ENCODE results near the gene TSPAN2. TPM values are rescaled to one million over a fixed set of nuclear protein-coding genes. Genes with fewer than 3 reads are reported as not detected.

Gene TSPAN2
- total and polyA plus RNA-seq, 2 experiments from 2014 or later: 11.2 to 11.8 TPM

- Mint-ChIP-seq H3K4me1 (peaks cover 12% of the 10 kb centered on the region), H3K36me3 (ENCODE audit: low read depth) (peaks cover 3% of the 10 kb centered on the region; the same call in 1 of the 3 replicates), H3K27ac (no peak overlapping the region), H3K9me3 (no peaks in the 10 kb centered on the region), H3K4me3 (no peak overlapping the region), H3K27me3 (ENCODE audit: insufficient read depth, low read depth, poor library complexity) (peaks cover 4% of the 10 kb centered on the region)
- H3K27me3 ChIP-seq (ENCODE audit: insufficient read depth): no peaks in the 10 kb centered on the region
- DNase-seq (ENCODE audit: low spot score) (no peak), ATAC-seq (no peak)
- TF ChIP-seq EZH2 (IDR thresholded peaks at IDR 0.05; ENCODE audit: low read depth, unreplicated experiment) (no peak), ETS1 (IDR thresholded peaks at IDR 0.05) (no peak), CTCF (conservative IDR thresholded peaks at IDR 0.05; ENCODE audit: low read depth in 2 of 2) (no peak), STAT1 (IDR thresholded peaks at IDR 0.05; ENCODE audit: unreplicated experiment) (no peak), JUNB (IDR thresholded peaks at IDR 0.05; ENCODE audit: unreplicated experiment) (no peak), POLR2AphosphoS5 (IDR thresholded peaks at IDR 0.05; ENCODE audit: low read depth) (no peak)
- no peak overlapping the region for H3K27ac ChIP-seq (ENCODE audit: low read depth)
- H3K4me1 ChIP-seq (ENCODE audit: insufficient read depth): 0 out of 2 replicates have a peak, but pooled peaks cover 5% of the 10 kb centered on the region
- no peaks in the 10 kb centered on the region for H4K20me1 ChIP-seq (replicated peaks; ENCODE audit: insufficient read depth)
- no peak overlapping the region for H2AFZ ChIP-seq
- H3K79me2 ChIP-seq (replicated peaks; ENCODE audit: insufficient read depth): no peaks in the 10 kb centered on the region
- no peak overlapping the region for H3K4me2 ChIP-seq
- no peaks in the 10 kb centered on the region for H3K9me2 ChIP-seq (ENCODE audit: insufficient read depth)
- no peak overlapping the region for H3K4me3 ChIP-seq
- no peaks in the 10 kb centered on the region for H3F3A ChIP-seq (replicated peaks; ENCODE audit: low read depth)
- no peaks in the 10 kb centered on the region for H3K36me3 ChIP-seq (ENCODE audit: insufficient read depth)
Observed at GRCh38 chr1:115067161-115067859, 22.0 kb downstream of the TSPAN2 start.

GRCh38 chr1:115065021-115065420 is 24.3 kb downstream of the TSPAN2 start:
- no peak for TF ChIP-seq STAT1 (IDR thresholded peaks at IDR 0.05; ENCODE audit: unreplicated experiment)
- no peak for TF ChIP-seq CREB1 (CRISPR knock-in tag; IDR thresholded peaks at IDR 0.05; ENCODE audit: low read depth)
- H3K4me1 Mint-ChIP-seq: peaks cover under 1% of the 10 kb centered on the region; the same call in 1 of the 3 replicates

More at GRCh38 chr1:115065021-115065420, 24.3 kb downstream of the TSPAN2 start:
- H3K4me3 Mint-ChIP-seq: no peak overlapping the region
- Histone ChIP-seq H4K20me1 (replicated peaks; ENCODE audit: insufficient read depth) (no peaks in the 10 kb centered on the region), H3K79me2 (replicated peaks; ENCODE audit: insufficient read depth) (no peaks in the 10 kb centered on the region), H3K4me1 (ENCODE audit: insufficient read depth) (no peaks in the 10 kb centered on the region), H3K36me3 (ENCODE audit: insufficient read depth) (no peaks in the 10 kb centered on the region), H3K27me3 (ENCODE audit: insufficient read depth) (no peaks in the 10 kb centered on the region), H3K27ac (ENCODE audit: low read depth) (no peak overlapping the region), H3F3A (replicated peaks; ENCODE audit: low read depth) (no peaks in the 10 kb centered on the region), H3K9me2 (ENCODE audit: insufficient read depth) (no peaks in the 10 kb centered on the region), H2AFZ (no peak overlapping the region), H3K4me2 (no peak overlapping the region), H3K4me3 (no peak overlapping the region)
- H3K27me3 Mint-ChIP-seq (ENCODE audit: insufficient read depth, low read depth, poor library complexity): peaks cover 2% of the 10 kb centered on the region
- peaks cover 3% of the 10 kb centered on the region; the same call in 1 of the 3 replicates for H3K36me3 Mint-ChIP-seq (ENCODE audit: low read depth)
- H3K9me3 Mint-ChIP-seq: no peaks in the 10 kb centered on the region
- DNase-seq (ENCODE audit: low spot score): no peak
- no peak overlapping the region for H3K27ac Mint-ChIP-seq
- ATAC-seq: no peak

Measured in GM23338 (cell line).